HG02678 (cell line): ENCODE measurements around the gene C12orf42.

Experiments used
- ATAC-seq: cut with Tn5 transposase; IDR thresholded peaks from one replicate; pipeline ENCODE4 v1.9.1; 2021; ENCODE audit warnings: mild to moderate bottlenecking, moderate library complexity; ENCODE audit not compliant: unreplicated experiment

Gene C12orf42

DNA sequence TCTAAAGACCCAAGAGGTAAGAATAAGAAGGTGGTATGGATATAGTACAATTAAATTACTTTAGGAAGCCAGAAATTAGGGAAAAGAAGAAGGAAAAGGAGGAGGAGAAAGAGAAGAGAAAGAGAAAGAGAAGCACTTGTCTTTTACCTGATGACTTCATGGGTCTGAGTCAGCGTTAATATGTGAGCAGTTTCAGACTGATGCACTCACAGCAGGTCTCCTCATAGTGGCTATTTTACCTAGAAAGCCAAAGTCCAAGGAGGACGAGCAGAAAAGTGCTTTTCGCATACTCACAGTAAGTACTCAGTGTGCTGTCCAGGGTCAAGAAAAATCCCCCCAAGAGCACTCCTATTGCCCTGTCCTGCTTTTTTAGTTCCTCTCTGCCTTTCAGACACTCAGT lies 222.1 kb downstream of the C12orf42 start:
- ATAC-seq, result no peak

DNA sequence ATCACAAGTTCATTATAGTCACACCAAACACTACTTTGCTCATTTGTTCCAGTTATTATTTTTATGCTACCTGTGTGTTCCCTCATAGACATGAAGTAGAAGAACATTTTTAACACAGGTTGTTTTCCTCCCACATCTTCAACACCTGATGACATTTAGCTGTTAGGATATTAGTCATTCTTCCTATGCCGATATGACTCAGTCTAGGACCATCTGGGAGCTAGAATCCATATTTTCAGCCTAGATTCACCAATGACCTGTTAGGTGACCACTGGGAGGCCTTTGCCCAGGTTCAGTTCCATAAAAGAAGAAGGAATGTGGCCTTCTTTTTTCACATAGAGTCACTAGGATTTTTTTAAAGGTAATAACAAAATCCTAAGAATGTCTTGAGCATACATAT lies 222.8 kb downstream of the C12orf42 start:
- no peak for ATAC-seq

DNA sequence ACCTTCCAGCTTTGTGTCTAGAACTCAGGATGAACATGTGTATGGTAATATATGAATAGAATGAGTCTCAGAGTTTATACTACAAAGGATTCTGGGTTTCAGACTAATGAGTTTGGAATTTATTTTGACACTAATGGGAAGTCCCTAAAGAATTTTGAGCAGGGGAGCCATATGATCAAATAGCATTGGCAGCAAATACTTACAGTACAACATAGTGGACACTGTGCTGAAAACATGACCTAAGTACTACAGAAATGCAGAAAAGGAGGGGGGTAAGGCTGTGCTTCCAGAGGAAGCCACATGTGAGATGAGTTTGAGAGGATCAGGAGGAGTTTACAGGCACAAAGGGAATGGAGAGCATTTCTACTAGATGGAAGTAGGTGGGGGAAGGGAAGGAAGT lies 225.8 kb downstream of the C12orf42 start:
- ATAC-seq, result no peak

DNA sequence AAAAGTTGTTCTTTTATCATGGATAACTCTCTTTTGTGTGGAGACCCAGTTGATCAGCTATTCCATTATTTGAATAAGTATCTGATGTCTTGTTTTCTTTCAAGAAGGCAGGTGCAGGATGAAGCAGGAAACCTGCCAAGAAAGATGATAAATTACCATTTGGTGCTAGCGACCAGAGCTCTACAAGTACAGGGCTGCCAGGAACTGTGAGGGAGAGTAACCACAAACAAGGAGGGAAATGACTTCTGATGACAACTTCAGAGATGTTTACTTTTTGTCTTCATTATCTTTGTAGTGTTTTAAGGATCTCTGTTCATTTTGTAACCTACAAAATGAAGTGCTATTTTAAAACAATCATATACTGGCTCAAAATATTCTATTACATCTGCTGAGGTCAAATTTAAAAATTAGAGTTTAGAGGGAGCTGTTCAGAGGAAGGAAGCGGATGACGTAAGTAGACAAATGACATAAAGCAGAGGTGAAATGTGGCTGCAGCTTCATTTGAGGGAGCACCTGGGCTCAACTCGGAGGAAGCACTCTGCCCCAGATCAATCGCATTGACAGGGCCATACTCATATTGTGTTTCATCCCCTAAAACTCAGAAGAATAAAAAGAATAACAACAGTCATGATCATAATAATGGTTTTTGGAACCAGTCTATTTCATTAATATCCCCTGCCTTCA lies 226.8 kb downstream of the C12orf42 start:
- ATAC-seq, result no peak

DNA sequence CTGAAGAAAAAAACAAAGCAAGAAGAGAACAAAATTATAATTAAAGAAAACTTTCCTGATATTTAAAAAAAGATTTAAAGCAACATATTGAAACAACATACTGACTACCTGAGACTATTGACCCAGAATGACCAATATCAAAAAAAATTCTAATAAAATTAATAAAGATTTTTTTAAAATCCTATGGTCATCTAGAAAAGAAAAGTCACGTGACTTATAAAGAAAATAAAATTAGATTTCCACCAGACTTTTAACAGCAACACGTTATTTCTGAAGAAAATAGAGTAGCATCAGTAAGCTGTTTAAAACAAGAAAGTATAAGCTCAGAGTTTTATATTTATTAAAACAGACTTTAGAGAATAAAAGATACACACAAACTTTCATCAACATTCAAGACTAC lies 238.0 kb downstream of the C12orf42 start:
- ATAC-seq, result no peak
